GM12865 (cell line): ENCODE measurements around the gene PRAMEF12.

Experiments used
- DNase-seq: peaks from one replicate; pipeline ENCODE4 v3.0.0; 2010; ENCODE audit warnings: low read depth
- H3K4me3 ChIP-seq: 2 replicates; pipeline ENCODE4 v1.5.1; 2011; ENCODE audit warnings: mild to moderate bottlenecking, low read depth, low read length, control low read depth
- CTCF ChIP-seq: IDR thresholded peaks from 2 replicates; pipeline ENCODE4 v1.5.1; 2011; ENCODE audit warnings: low read length, control low read depth, low read depth, inconsistent platforms; ENCODE audit not compliant: insufficient read depth; ENCODE audit errors: missing control alignments

The PRAMEF12 gene

GRCh38 chr1:12756768-12757413 lies 16.6 kb upstream of the PRAMEF12 start:
- no peak overlapping the region for H3K4me3 ChIP-seq
- no peak for DNase-seq
- no peak for TF ChIP-seq CTCF

- H3K4me3 ChIP-seq: no peak overlapping the region
- TF ChIP-seq CTCF: no peak
- no peak for DNase-seq
Observed at GRCh38 chr1:12757836-12758235, 15.7 kb upstream of the PRAMEF12 start.

- peak; percentile 9 for DNase-seq
- no peak overlapping the region for H3K4me3 ChIP-seq
- peak; percentile 27 for TF ChIP-seq CTCF
Observed at GRCh38 chr1:12760256-12760795, 13.2 kb upstream of the PRAMEF12 start.

GRCh38 chr1:12761781-12762180 lies 11.8 kb upstream of the PRAMEF12 start:
- no peak for TF ChIP-seq CTCF

GRCh38 chr1:12762766-12763165 lies 10.8 kb upstream of the PRAMEF12 start:
- H3K4me3 ChIP-seq: no peak overlapping the region
- no peak for TF ChIP-seq CTCF
- no peak for DNase-seq

More at GRCh38 chr1:12761781-12762180, 11.8 kb upstream of the PRAMEF12 start:
- no peak for DNase-seq
- H3K4me3 ChIP-seq: no peak overlapping the region

GRCh38 chr1:12763479-12763878 lies 10.1 kb upstream of the PRAMEF12 start:
- H3K4me3 ChIP-seq: no peak overlapping the region
- no peak for DNase-seq
- no peak for TF ChIP-seq CTCF

GRCh38 chr1:12764016-12764415 lies 9.5 kb upstream of the PRAMEF12 start:
- DNase-seq: no peak
- H3K4me3 ChIP-seq: no peak overlapping the region
- no peak for TF ChIP-seq CTCF
